Mesothelial cell of epicardium (in vitro differentiated cells): ENCODE measurements around the gene TMEM269. TPM values are rescaled to one million over a fixed set of nuclear protein-coding genes. Genes with fewer than 3 reads are reported as not detected.

Source experiments
- DNase-seq, 2 experiments: peaks; one replicate each; pipeline ENCODE4 v3.0.0; 2021; ENCODE audit warnings: low spot score in 2 of 2; ENCODE audit not compliant: unreplicated experiment in 2 of 2
- H3K27ac Mint-ChIP-seq: 2 replicates; pipeline ENCODE4 v1.8.0; 2021; ENCODE audit warnings: mixed read lengths
- H3K27me3 Mint-ChIP-seq: 2 replicates; pipeline ENCODE4 v1.8.0; 2021; ENCODE audit warnings: low read depth, mixed read lengths
- H3K36me3 Mint-ChIP-seq: 2 replicates; pipeline ENCODE4 v1.8.0; 2021; ENCODE audit warnings: mixed read lengths
- H3K4me1 Mint-ChIP-seq: 2 replicates; pipeline ENCODE4 v1.8.0; 2021; ENCODE audit warnings: mixed read lengths
- H3K4me3 Mint-ChIP-seq: 2 replicates; pipeline ENCODE4 v1.8.0; 2021; ENCODE audit warnings: mild to moderate bottlenecking, moderate library complexity, mixed read lengths
- H3K9me3 Mint-ChIP-seq: 2 replicates; pipeline ENCODE4 v1.8.0; 2021; ENCODE audit warnings: mixed read lengths
- CTCF ChIP-seq: fragments of 200-600 bp; sonication (generic); IDR thresholded peaks from one replicate; pipeline ENCODE4 v1.5.0; 2021; ENCODE audit warnings: antibody characterized with exemption; ENCODE audit not compliant: unreplicated experiment
- total RNA-seq: library from RNA; stranded (reverse); gene quantifications from 3 replicates; pipeline ENCODE4 v1.2.1, GENCODE V29; 2021

The TMEM269 gene
- total RNA-seq, 1 donor from 2014 or later, result 0.98 TPM

- peaks cover 37% of the 10 kb centered on the region for H3K4me1 Mint-ChIP-seq
- no peak overlapping the region for H3K4me3 Mint-ChIP-seq
- DNase-seq, result no peak
- no peak overlapping the region for H3K27ac Mint-ChIP-seq
- TF ChIP-seq CTCF, result no peak
- H3K9me3 Mint-ChIP-seq, result peaks cover 6% of the 10 kb centered on the region
- no peaks in the 10 kb centered on the region for H3K36me3 Mint-ChIP-seq
- H3K27me3 Mint-ChIP-seq, result no peaks in the 10 kb centered on the region
Measured at GRCh38 chr1:42821690-42822089, 36.9 kb downstream of the TMEM269 start.

- no peak overlapping the region for H3K4me3 Mint-ChIP-seq
- H3K9me3 Mint-ChIP-seq, result peaks cover 6% of the 10 kb centered on the region
- peak overlapping the region; percentile 68 for H3K27ac Mint-ChIP-seq
- no peaks in the 10 kb centered on the region for H3K36me3 Mint-ChIP-seq
- no peaks in the 10 kb centered on the region for H3K27me3 Mint-ChIP-seq
- H3K4me1 Mint-ChIP-seq, result peaks cover 35% of the 10 kb centered on the region
- TF ChIP-seq CTCF, result no peak
- no peak for DNase-seq
Measured at GRCh38 chr1:42822800-42823392, 38.1 kb downstream of the TMEM269 start.

GRCh38 chr1:42824481-42825035 is 39.8 kb downstream of the TMEM269 start:
- DNase-seq, result no peak
- H3K4me1 Mint-ChIP-seq, result peaks cover 35% of the 10 kb centered on the region
- no peak for TF ChIP-seq CTCF
- no peak overlapping the region for H3K27ac Mint-ChIP-seq
- no peaks in the 10 kb centered on the region for H3K27me3 Mint-ChIP-seq
- no peaks in the 10 kb centered on the region for H3K36me3 Mint-ChIP-seq
- H3K4me3 Mint-ChIP-seq, result no peak overlapping the region
- peaks cover 6% of the 10 kb centered on the region for H3K9me3 Mint-ChIP-seq

GRCh38 chr1:42825036-42825851 is 40.5 kb downstream of the TMEM269 start:
- Mint-ChIP-seq H3K4me3 (no peak overlapping the region), H3K27me3 (no peaks in the 10 kb centered on the region), H3K27ac (peak overlapping the region; percentile 36), H3K9me3 (peaks cover 6% of the 10 kb centered on the region), H3K36me3 (peaks cover 2% of the 10 kb centered on the region), H3K4me1 (peaks cover 35% of the 10 kb centered on the region)
- TF ChIP-seq CTCF, result no peak
- DNase-seq, result no peak

GRCh38 chr1:42830631-42831030 is 45.8 kb downstream of the TMEM269 start:
- no peak for DNase-seq

More at GRCh38 chr1:42830631-42831030, 45.8 kb downstream of the TMEM269 start:
- Mint-ChIP-seq H3K4me1 (peaks cover 3% of the 10 kb centered on the region), H3K4me3 (no peak overlapping the region), H3K9me3 (no peaks in the 10 kb centered on the region), H3K27ac (no peak overlapping the region), H3K27me3 (no peaks in the 10 kb centered on the region), H3K36me3 (peaks cover 5% of the 10 kb centered on the region)
- TF ChIP-seq CTCF, result no peak
